Activated effector memory CD4-positive, alpha-beta T cell treated with Interleukin-2 at 50 U/mL for 16 hours (primary cell): ENCODE data around the gene SRRM5.
"Not testable (repeated sequence)": the region's sequence is repeated elsewhere in the genome, so short reads cannot be mapped to it uniquely, and the experiment has no call there.

Source experiments
- DNase-seq: peaks from one replicate; pipeline ENCODE4 v3.0.0-alpha.2; 2020

The SRRM5 gene

GRCh38 chr19:43616306-43616705 is 4.4 kb downstream of the SRRM5 start:
- no peak for DNase-seq

GRCh38 chr19:43616954-43617353 is 5.1 kb downstream of the SRRM5 start:
- DNase-seq = no peak

- DNase-seq = no peak
Measured at GRCh38 chr19:43618921-43619261, 7.0 kb downstream of the SRRM5 start.

- peak; percentile 82 for DNase-seq
Measured at GRCh38 chr19:43619262-43620060, 7.6 kb downstream of the SRRM5 start, which contains the start of gene ZNF428. Gene ZNF428, minus strand, starts transcription at chr19:43619629. Its CDS starts 5,325 bp downstream, at chr19:43614304.

- DNase-seq = peak; percentile 71
Measured at GRCh38 chr19:43620061-43621001, 8.4 kb downstream of the SRRM5 start.

- no peak for DNase-seq
Measured at GRCh38 chr19:43622070-43622469, 10.2 kb downstream of the SRRM5 start.

- no peak for DNase-seq
Measured at GRCh38 chr19:43622956-43623355, 11.1 kb downstream of the SRRM5 start.

- DNase-seq = no peak
Measured at GRCh38 chr19:43623889-43624670, 12.2 kb downstream of the SRRM5 start.

GRCh38 chr19:43624933-43625332 is 13.0 kb downstream of the SRRM5 start:
- peak; percentile 71 for DNase-seq

- DNase-seq = no peak
Measured at GRCh38 chr19:43625918-43626579, 14.2 kb downstream of the SRRM5 start.

GRCh38 chr19:43626838-43627237 is 14.9 kb downstream of the SRRM5 start:
- DNase-seq = no peak

GRCh38 chr19:43628646-43629326 is 16.9 kb downstream of the SRRM5 start:
- no peak for DNase-seq

GRCh38 chr19:43631491-43631890 is 19.6 kb downstream of the SRRM5 start:
- no peak for DNase-seq

- no peak for DNase-seq
Measured at GRCh38 chr19:43633520-43633919, 21.6 kb downstream of the SRRM5 start.

GRCh38 chr19:43634068-43634467 is 22.2 kb downstream of the SRRM5 start:
- no peak for DNase-seq

- DNase-seq = no peak
Measured at GRCh38 chr19:43634506-43634871, 22.6 kb downstream of the SRRM5 start.

- DNase-seq = no peak
Measured at GRCh38 chr19:43634872-43635560, 23.1 kb downstream of the SRRM5 start.

- not testable (repeated sequence) for DNase-seq
Measured at GRCh38 chr19:43635561-43635940, 23.7 kb downstream of the SRRM5 start.

- no peak for DNase-seq
Measured at GRCh38 chr19:43636121-43636683, 24.3 kb downstream of the SRRM5 start.

- DNase-seq = no peak
Measured at GRCh38 chr19:43638214-43638994, 26.5 kb downstream of the SRRM5 start.
